Ishikawa (cell line): Measurements from ENCODE around the gene PI4KB.

Source experiments
- CEBPB ChIP-seq: IDR thresholded peaks from 2 replicates; pipeline ENCODE4 v1.6.1; 2012
- CREB1 ChIP-seq: IDR thresholded peaks from 2 replicates; pipeline ENCODE4 v1.6.1; 2012; ENCODE audit warnings: low read depth
- EGR1 ChIP-seq: IDR thresholded peaks from 2 replicates; pipeline ENCODE4 v1.6.1; 2012
- EP300 ChIP-seq: IDR thresholded peaks from 2 replicates; pipeline ENCODE4 v1.6.1; 2012; ENCODE audit warnings: borderline replicate concordance
- FOXM1 ChIP-seq: IDR thresholded peaks from 2 replicates; pipeline ENCODE4 v1.6.1; 2012; ENCODE audit warnings: low read depth, borderline replicate concordance
- MAX ChIP-seq: IDR thresholded peaks from 2 replicates; pipeline ENCODE4 v1.6.1; 2012
- NFIC ChIP-seq: IDR thresholded peaks from 2 replicates; pipeline ENCODE4 v1.6.1; 2012
- RAD21 ChIP-seq: IDR thresholded peaks from 2 replicates; pipeline ENCODE4 v1.6.1; 2012; ENCODE audit warnings: low read depth
- TAF1 ChIP-seq: IDR thresholded peaks from 2 replicates; pipeline ENCODE4 v1.6.1; 2012; ENCODE audit warnings: low read depth, mild to moderate bottlenecking
- TCF12 ChIP-seq: IDR thresholded peaks from 2 replicates; pipeline ENCODE4 v1.6.1; 2012; ENCODE audit warnings: low read depth
- TEAD4 ChIP-seq: IDR thresholded peaks from 2 replicates; pipeline ENCODE4 v1.6.1; 2012
- YY1 ChIP-seq: IDR thresholded peaks from 2 replicates; pipeline ENCODE4 v1.6.1; 2012; ENCODE audit warnings: low read depth
- ZBTB7A ChIP-seq: IDR thresholded peaks from 2 replicates; pipeline ENCODE4 v1.6.1; 2012; ENCODE audit warnings: low read depth
- TF ChIP-seq, protein P1 (sequence below): IDR thresholded peaks from 2 replicates; pipeline ENCODE4 v1.6.1; 2012
- TF ChIP-seq, protein P2 (sequence below): IDR thresholded peaks from 2 replicates; pipeline ENCODE4 v1.6.1; 2012; ENCODE audit warnings: low read depth, mild to moderate bottlenecking

The PI4KB gene

DNA sequence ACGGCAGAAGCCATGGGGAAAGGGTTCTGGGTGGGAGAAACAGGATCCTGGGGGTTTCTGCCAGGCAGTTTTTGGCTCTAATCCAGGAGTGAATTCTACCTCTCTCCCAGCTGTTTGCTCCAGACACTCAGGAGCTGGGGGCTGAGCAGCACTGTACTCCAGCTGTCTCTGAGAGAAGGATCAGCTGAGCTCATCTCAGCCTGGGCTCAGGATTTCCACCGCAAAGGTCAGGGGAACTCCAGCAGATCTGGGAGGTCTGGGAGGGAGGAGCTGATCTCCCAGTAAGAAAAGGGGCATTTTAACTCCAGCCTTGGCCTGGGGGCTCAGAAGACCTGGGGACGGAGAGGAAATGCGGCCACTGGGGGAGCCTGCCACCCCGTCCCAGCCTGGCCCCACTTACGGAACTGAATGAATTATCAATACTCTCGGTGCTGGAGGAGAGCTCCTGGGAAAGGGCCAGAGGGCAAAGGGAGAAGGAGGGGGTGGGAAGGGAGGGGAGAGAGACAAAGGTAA, 17.3 kb downstream of the PI4KB start:
- TF ChIP-seq ZBTB7A (no peak), RAD21 (no peak), EP300 (no peak), CEBPB (no peak), YY1 (no peak), TEAD4 (no peak), NFIC (no peak), CREB1 (no peak), FOXM1 (no peak), MAX (no peak), TAF1 (no peak)

DNA sequence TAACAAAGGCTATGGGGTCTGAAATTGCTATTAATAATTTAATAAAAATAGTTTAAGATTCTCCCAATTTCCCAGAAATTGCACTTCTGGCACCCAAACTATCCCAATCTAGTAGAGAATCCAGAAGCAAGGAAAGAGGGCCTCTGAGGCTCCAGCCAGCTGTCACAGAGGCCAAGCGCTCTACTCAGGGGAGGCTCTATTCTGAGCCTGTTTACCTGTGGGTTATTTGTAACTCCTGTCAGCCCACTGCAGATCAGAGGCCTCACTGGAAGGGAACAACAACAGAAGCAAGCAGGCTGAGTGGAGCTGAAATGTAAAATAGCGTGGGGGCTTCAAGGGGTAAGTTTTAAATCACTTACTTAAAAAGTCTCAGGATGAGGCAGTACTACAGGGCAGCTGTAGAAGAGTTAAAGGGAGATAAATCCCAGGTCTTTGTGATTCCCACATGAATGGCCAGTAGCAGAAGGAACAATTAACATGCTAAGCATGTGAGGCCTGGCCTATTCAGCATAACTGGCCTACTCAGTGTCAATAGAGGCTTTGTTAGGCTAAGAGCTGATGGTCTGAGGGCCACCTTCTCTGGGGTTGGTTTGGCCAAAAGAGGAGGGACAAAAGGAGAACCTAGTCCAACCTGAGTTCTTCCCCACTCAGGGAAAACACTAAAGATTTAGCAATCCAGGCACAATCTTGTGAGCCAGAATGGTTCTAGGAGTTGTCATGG, 32.3 kb downstream of the PI4KB start:
- TF ChIP-seq CREB1 = no peak
- no peak for TF ChIP-seq TEAD4
- TF ChIP-seq YY1 = no peak
- TF ChIP-seq NFIC = no peak
- TF ChIP-seq, protein P1, sequence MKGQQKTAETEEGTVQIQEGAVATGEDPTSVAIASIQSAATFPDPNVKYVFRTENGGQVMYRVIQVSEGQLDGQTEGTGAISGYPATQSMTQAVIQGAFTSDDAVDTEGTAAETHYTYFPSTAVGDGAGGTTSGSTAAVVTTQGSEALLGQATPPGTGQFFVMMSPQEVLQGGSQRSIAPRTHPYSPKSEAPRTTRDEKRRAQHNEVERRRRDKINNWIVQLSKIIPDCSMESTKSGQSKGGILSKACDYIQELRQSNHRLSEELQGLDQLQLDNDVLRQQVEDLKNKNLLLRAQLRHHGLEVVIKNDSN = no peak
- no peak for TF ChIP-seq TCF12

GRCh38 chr1:151293093-151293492, 34.1 kb downstream of the PI4KB start:
- no peak for TF ChIP-seq EP300
- TF ChIP-seq EGR1 = no peak
- TF ChIP-seq TAF1 = no peak
- no peak for TF ChIP-seq CEBPB
- no peak for TF ChIP-seq FOXM1
- TF ChIP-seq, protein P1 = no peak
- no peak for TF ChIP-seq MAX
- no peak for TF ChIP-seq NFIC
- no peak for TF ChIP-seq TCF12
- no peak for TF ChIP-seq ZBTB7A
- TF ChIP-seq, protein P2, sequence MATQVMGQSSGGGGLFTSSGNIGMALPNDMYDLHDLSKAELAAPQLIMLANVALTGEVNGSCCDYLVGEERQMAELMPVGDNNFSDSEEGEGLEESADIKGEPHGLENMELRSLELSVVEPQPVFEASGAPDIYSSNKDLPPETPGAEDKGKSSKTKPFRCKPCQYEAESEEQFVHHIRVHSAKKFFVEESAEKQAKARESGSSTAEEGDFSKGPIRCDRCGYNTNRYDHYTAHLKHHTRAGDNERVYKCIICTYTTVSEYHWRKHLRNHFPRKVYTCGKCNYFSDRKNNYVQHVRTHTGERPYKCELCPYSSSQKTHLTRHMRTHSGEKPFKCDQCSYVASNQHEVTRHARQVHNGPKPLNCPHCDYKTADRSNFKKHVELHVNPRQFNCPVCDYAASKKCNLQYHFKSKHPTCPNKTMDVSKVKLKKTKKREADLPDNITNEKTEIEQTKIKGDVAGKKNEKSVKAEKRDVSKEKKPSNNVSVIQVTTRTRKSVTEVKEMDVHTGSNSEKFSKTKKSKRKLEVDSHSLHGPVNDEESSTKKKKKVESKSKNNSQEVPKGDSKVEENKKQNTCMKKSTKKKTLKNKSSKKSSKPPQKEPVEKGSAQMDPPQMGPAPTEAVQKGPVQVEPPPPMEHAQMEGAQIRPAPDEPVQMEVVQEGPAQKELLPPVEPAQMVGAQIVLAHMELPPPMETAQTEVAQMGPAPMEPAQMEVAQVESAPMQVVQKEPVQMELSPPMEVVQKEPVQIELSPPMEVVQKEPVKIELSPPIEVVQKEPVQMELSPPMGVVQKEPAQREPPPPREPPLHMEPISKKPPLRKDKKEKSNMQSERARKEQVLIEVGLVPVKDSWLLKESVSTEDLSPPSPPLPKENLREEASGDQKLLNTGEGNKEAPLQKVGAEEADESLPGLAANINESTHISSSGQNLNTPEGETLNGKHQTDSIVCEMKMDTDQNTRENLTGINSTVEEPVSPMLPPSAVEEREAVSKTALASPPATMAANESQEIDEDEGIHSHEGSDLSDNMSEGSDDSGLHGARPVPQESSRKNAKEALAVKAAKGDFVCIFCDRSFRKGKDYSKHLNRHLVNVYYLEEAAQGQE = no peak

DNA sequence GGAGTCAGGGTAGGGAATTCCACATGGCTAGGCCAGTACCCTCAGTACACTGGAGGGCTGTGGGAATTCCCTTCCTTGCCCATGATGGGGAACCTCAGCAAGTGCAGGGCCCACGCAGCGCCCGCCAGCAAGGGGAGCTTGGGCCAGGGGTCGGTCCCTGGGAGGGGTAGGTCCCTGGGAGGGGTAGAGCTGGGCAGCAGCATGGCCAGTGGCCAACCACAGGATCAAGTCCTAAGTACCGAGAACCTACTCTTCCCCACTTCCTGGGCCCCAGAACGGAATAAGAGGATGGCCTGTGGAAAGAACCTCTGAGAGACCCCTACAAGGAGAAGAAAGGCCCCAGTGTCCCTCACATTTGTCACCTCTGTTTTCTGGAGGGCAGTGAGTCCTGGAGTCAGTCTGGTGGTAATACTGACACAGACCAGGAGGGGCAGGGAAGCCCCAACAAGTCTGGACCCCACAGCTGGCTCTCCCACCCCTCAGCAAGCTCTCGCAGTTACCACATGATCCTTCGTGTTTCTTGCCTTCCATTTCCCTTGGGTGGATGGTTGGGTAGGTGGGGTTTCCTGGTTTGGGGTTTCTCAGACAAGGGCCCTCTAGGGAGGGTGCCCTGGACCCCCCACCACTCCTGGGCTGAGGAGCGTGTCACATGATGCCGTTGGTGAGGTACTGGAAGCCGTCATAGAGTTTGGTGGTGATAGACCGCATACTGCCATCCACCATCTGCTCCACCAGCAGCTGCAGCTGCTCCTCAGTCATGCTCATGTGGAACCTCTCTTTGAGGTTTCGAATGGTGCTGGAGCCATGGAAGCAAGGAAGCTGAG, 34.8 kb downstream of the PI4KB start:
- no peak for TF ChIP-seq TCF12
- TF ChIP-seq CEBPB = no peak
- TF ChIP-seq TEAD4 = no peak
- no peak for TF ChIP-seq ZBTB7A
- TF ChIP-seq, protein P2 = no peak
- no peak for TF ChIP-seq TAF1
- TF ChIP-seq FOXM1 = no peak

GRCh38 chr1:151290709-151291303, 36.4 kb downstream of the PI4KB start:
- TF ChIP-seq TEAD4 = no peak
- TF ChIP-seq CEBPB = no peak
- TF ChIP-seq EP300 = no peak
- TF ChIP-seq TAF1 = no peak
- no peak for TF ChIP-seq NFIC
- no peak for TF ChIP-seq EGR1
- no peak for TF ChIP-seq TCF12
- TF ChIP-seq, protein P2 = no peak
- TF ChIP-seq RAD21 = no peak
- TF ChIP-seq YY1 = no peak
- no peak for TF ChIP-seq MAX
- TF ChIP-seq CREB1 = no peak
- no peak for TF ChIP-seq ZBTB7A
- no peak for TF ChIP-seq FOXM1
- TF ChIP-seq, protein P1 = no peak
